ENCODE results near the gene PRKCZ. TPM values are rescaled to one million over a fixed set of nuclear protein-coding genes. Genes with fewer than 3 reads are reported as not detected.
A peak's percentile ranks its signal among the peaks of the same experiment; 100 is the strongest.

The PRKCZ gene
- total RNA-seq, 1 donor from 2014 or later, result 35.2 TPM

- DNase-seq (ENCODE audit: low spot score), result no peak
Observed at GRCh38 chr1:2061065-2061778, 11.0 kb downstream of the PRKCZ start.

GRCh38 chr1:2065699-2066098, 15.5 kb downstream of the PRKCZ start:
- DNase-seq (ENCODE audit: low spot score), result no peak

- DNase-seq (ENCODE audit: low spot score), result no peak
Observed at GRCh38 chr1:2067393-2067792, 17.2 kb downstream of the PRKCZ start.

GRCh38 chr1:2067981-2068380, 17.8 kb downstream of the PRKCZ start:
- DNase-seq (ENCODE audit: low spot score), result no peak

GRCh38 chr1:2068951-2069350, 18.7 kb downstream of the PRKCZ start:
- DNase-seq (ENCODE audit: low spot score), result no peak

- DNase-seq (ENCODE audit: low spot score), result no peak
Observed at GRCh38 chr1:2070016-2070415, 19.8 kb downstream of the PRKCZ start.

GRCh38 chr1:2070800-2071530, 20.8 kb downstream of the PRKCZ start:
- no peak for DNase-seq (ENCODE audit: low spot score)

GRCh38 chr1:2072109-2072806, 22.0 kb downstream of the PRKCZ start:
- no peak for DNase-seq (ENCODE audit: low spot score)

GRCh38 chr1:2072891-2073290, 22.7 kb downstream of the PRKCZ start:
- DNase-seq (ENCODE audit: low spot score), result no peak

- peak; percentile 57 for DNase-seq (ENCODE audit: low spot score)
Observed at GRCh38 chr1:2073382-2074230, 23.4 kb downstream of the PRKCZ start.

GRCh38 chr1:2074396-2074795, 24.2 kb downstream of the PRKCZ start:
- no peak for DNase-seq (ENCODE audit: low spot score)

GRCh38 chr1:2074944-2075740, 24.9 kb downstream of the PRKCZ start:
- DNase-seq (ENCODE audit: low spot score), result no peak

GRCh38 chr1:2076826-2077225, 26.6 kb downstream of the PRKCZ start:
- no peak for DNase-seq (ENCODE audit: low spot score)

GRCh38 chr1:2078170-2078569, 28.0 kb downstream of the PRKCZ start:
- DNase-seq (ENCODE audit: low spot score), result no peak

- DNase-seq (ENCODE audit: low spot score), result no peak
Observed at GRCh38 chr1:2079396-2080085, 29.3 kb downstream of the PRKCZ start.

GRCh38 chr1:2080140-2080539, 29.9 kb downstream of the PRKCZ start:
- DNase-seq (ENCODE audit: low spot score), result no peak

GRCh38 chr1:2080884-2081283, 30.7 kb downstream of the PRKCZ start:
- DNase-seq (ENCODE audit: low spot score), result no peak

- DNase-seq (ENCODE audit: low spot score), result no peak
Observed at GRCh38 chr1:2081326-2081885, 31.2 kb downstream of the PRKCZ start.

GRCh38 chr1:2082064-2082463, 31.9 kb downstream of the PRKCZ start:
- no peak for DNase-seq (ENCODE audit: low spot score)

- DNase-seq (ENCODE audit: low spot score), result no peak
Observed at GRCh38 chr1:2083666-2084065, 33.5 kb downstream of the PRKCZ start.

All from umbilical cord (tissue), 2 donors.